Measurements from ENCODE around the gene PPP5C.

DNA sequence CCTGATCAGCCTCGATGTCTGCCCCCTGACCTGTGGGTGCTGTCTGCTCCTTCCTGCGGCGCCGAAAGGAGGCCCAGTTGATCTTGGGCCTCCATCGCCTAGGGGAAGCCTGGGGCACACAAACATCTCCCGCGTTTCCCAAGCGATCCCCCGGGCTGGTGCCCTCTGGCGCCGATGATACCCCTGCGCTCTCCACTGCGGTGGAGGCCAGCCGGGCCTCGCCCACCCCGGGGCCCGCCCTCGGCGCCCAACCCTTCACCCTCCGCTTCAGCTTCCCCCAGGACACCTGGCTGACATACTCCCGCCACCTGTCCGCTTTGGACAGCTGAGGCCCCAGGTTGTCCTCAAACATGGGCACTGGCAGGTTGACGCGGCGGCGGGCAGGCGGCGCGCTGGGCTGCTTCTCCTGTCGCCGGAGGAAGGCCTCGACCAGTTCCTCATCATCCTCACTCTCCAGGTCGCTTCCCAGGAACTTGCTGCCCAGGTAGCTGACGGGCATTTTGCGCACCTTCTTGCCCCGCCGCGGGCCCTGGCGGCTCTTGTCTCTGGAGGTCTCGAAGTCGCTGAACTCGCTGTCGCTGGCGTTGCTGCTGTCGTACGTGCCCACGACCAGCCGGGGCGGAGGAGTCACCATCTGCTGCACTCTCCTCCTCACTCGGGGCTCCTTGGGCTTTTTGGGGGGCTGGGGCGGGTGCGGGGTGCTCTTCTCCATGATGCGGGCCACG, 65.2 kb downstream of the PPP5C start:
- TF ChIP-seq, protein P1, sequence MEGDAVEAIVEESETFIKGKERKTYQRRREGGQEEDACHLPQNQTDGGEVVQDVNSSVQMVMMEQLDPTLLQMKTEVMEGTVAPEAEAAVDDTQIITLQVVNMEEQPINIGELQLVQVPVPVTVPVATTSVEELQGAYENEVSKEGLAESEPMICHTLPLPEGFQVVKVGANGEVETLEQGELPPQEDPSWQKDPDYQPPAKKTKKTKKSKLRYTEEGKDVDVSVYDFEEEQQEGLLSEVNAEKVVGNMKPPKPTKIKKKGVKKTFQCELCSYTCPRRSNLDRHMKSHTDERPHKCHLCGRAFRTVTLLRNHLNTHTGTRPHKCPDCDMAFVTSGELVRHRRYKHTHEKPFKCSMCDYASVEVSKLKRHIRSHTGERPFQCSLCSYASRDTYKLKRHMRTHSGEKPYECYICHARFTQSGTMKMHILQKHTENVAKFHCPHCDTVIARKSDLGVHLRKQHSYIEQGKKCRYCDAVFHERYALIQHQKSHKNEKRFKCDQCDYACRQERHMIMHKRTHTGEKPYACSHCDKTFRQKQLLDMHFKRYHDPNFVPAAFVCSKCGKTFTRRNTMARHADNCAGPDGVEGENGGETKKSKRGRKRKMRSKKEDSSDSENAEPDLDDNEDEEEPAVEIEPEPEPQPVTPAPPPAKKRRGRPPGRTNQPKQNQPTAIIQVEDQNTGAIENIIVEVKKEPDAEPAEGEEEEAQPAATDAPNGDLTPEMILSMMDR (IDR thresholded peaks at IDR 0.05), result no peak
- no peak for TF ChIP-seq POLR2A (IDR thresholded peaks at IDR 0.05; ENCODE audit: low read depth)
